Retinal pigment epithelial cell (primary cell): ENCODE data around the gene HTRA3.

Experiments
- DNase-seq: peaks from one replicate; pipeline ENCODE4 v3.0.0-alpha.2; 2010; ENCODE audit warnings: low read depth
- H3K4me3 ChIP-seq: 2 replicates; pipeline ENCODE4 v1.5.1; 2011; ENCODE audit warnings: mild to moderate bottlenecking, low read length, control low read depth, moderate library complexity
- TF ChIP-seq, protein P1 (sequence below): conservative IDR thresholded peaks from 2 replicates; pipeline ENCODE4 v1.5.1; 2011; ENCODE audit warnings: low read depth, low read length, control low read depth, inconsistent platforms

HTRA3 gene

GRCh38 chr4:8230033-8230432, 39.5 kb upstream of the HTRA3 start:
- no peak for DNase-seq
- TF ChIP-seq, protein P1, sequence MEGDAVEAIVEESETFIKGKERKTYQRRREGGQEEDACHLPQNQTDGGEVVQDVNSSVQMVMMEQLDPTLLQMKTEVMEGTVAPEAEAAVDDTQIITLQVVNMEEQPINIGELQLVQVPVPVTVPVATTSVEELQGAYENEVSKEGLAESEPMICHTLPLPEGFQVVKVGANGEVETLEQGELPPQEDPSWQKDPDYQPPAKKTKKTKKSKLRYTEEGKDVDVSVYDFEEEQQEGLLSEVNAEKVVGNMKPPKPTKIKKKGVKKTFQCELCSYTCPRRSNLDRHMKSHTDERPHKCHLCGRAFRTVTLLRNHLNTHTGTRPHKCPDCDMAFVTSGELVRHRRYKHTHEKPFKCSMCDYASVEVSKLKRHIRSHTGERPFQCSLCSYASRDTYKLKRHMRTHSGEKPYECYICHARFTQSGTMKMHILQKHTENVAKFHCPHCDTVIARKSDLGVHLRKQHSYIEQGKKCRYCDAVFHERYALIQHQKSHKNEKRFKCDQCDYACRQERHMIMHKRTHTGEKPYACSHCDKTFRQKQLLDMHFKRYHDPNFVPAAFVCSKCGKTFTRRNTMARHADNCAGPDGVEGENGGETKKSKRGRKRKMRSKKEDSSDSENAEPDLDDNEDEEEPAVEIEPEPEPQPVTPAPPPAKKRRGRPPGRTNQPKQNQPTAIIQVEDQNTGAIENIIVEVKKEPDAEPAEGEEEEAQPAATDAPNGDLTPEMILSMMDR = no peak
- H3K4me3 ChIP-seq = no peak overlapping the region

- TF ChIP-seq, protein P1 = no peak
- H3K4me3 ChIP-seq = no peak overlapping the region
Measured at GRCh38 chr4:8230891-8231290, 38.7 kb upstream of the HTRA3 start.

GRCh38 chr4:8231551-8232049, 38.0 kb upstream of the HTRA3 start:
- TF ChIP-seq, protein P1 = no peak
- DNase-seq = no peak
- H3K4me3 ChIP-seq = no peak overlapping the region

More at GRCh38 chr4:8230891-8231290, 38.7 kb upstream of the HTRA3 start:
- no peak for DNase-seq

DNA sequence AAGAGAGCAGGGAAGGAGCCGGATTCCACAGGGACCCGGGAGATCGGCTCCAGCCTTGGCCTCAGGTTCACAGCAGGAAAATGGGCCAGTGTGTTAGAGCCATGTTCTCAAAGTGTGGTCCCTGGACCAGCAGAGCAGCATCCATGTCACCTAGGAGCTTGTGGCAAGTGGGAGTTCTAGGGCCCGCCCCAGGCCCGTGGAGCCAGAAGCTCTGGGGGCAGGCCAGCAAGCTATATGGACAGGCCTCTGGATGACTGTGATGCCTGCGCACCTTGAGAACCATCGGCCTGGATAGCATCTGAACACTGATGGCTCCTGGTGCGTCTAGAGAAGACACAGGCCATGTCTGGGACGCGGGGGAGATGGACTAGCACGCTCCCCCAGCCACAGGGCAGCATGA, 36.8 kb upstream of the HTRA3 start:
- H3K4me3 ChIP-seq = no peak overlapping the region
- no peak for DNase-seq
- TF ChIP-seq, protein P1 = no peak

- no peak for DNase-seq
- TF ChIP-seq, protein P1 = no peak
- H3K4me3 ChIP-seq = no peak overlapping the region
Measured at GRCh38 chr4:8233672-8234484, 35.7 kb upstream of the HTRA3 start.

- H3K4me3 ChIP-seq = no peak overlapping the region
- TF ChIP-seq, protein P1 = no peak
- DNase-seq = no peak
Measured at GRCh38 chr4:8234715-8235114, 34.8 kb upstream of the HTRA3 start.

- DNase-seq = no peak
- TF ChIP-seq, protein P1 = no peak
- H3K4me3 ChIP-seq = no peak overlapping the region
Measured at GRCh38 chr4:8235224-8235623, 34.3 kb upstream of the HTRA3 start.
